Measurements from ENCODE around the gene ITGA11. TPM values are rescaled to one million over a fixed set of nuclear protein-coding genes. Genes with fewer than 3 reads are reported as not detected.

ITGA11 gene
- total and polyA plus RNA-seq, 2 of the 13 experiments (the other 11 are each of a cell fraction or from before 2014, with no cell fraction given), result not detected

DNA sequence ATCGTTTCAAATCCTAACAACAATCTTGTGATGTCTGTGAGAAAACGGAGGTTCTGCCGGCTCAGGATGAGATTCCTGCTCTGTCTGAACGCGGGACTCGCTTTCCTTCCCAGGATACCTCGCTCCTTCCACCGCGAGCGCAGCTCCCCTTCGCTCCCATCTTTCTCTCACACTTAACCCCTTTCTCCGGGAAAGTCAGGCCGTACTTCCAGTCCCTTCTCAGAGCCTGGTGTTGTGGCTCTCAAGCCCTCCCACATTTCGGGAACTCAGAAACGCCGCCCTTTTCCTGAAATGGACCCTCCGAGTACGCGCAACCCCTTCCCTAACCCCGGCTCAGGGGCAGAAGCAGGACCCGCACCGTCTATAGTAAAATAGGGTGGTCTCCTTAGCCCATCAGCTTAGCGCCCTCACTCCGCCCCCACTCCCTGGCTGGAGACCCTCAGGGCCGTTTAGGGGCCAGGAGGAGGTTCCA lies 154.8 kb downstream of the ITGA11 start:
- ChIA-PET CTCF (ENCODE audit: low intra/inter-chr PET ratio, low total read pairs) (interaction anchor here (1.5 kb wide), 1 partner anchor 29 kb away, joined by 5 read pairs; no protein-coding TSS in a partner anchor), POLR2A (interaction anchor here (0.7 to 3.1 kb wide), 19 partner anchors 8 to 541 kb away, joined by 3 to 51 read pairs (median 5); partner anchors contain the start of gene CLN6)
- Histone ChIP-seq H3K79me2 (ENCODE audit: insufficient read depth, low read length) (peaks cover 41% of the 10 kb centered on the region), H4K20me1 (ENCODE audit: insufficient read depth, low read length) (peaks cover 32% of the 10 kb centered on the region), H3K9me3 (ENCODE audit: low read length) (no peaks in the 10 kb centered on the region), H3K4me3 (replicated peaks in 1 of 3; ENCODE audit: insufficient read depth in 1 of 3, low read depth in 2 of 3, low read length in 3 of 3) (peak overlapping the region; percentile 92 to 99 (median 98)), H3K4me1 (ENCODE audit: insufficient read depth, low read length) (peaks cover 78% of the 10 kb centered on the region), H3K9ac (ENCODE audit: insufficient read depth, low read depth, low read length) (peak overlapping the region; percentile 93), H3K27me3 (ENCODE audit: control insufficient read depth in 1 of 2, insufficient read depth in 2 of 2, low read length in 2 of 2) (no peaks in the 10 kb centered on the region; a peak in 1 of 5 replicates), H3K36me3 (replicated peaks in 1 of 2; ENCODE audit: control insufficient read depth in 1 of 2, insufficient read depth in 2 of 2, low read length in 2 of 2) (no peaks in the 10 kb centered on the region), H3K4me2 (ENCODE audit: low read depth, low read length) (peak overlapping the region; percentile 97), H2AFZ (ENCODE audit: low read length) (peak overlapping the region; percentile 79), H3K27ac (ENCODE audit: extremely low read length, insufficient read depth, low read length) (peak overlapping the region; percentile 97)
- in situ Hi-C loops (cut with HindIII; ENCODE audit: extremely low pct_ligation_motif_present, low pct_unique_long_range_greater_than_20kb), result no loop called here
- 1% methylated on average over 24 of the region's 25 CpGs for WGBS (ENCODE audit: low lambda C conversion rate)
- BruUV-seq (replicated peaks), result no TSS peak
- no peak for DNase-seq (ENCODE audit: low spot score)
- peak; percentile 21 for FAIRE-seq
- intact Hi-C loops (cut with micrococcal nuclease; ENCODE audit: unreplicated experiment), result loop anchor here (5.0 kb wide), 1 partner anchor 45 kb away; no protein-coding TSS in a partner anchor
- ATAC-seq, result peak; percentile 46
- no peak for TF ChIP-seq KDM5B (CRISPR knock-in tag; IDR thresholded peaks at IDR 0.05; ENCODE audit: borderline replicate concordance)
- TF ChIP-seq ZNF337 (CRISPR knock-in tag; IDR thresholded peaks at IDR 0.05; ENCODE audit: borderline replicate concordance, low read depth), result 0 out of 2 replicates have a peak, but pooled peaks have one; percentile 2
- TF ChIP-seq ZBTB7A (CRISPR knock-in tag; IDR thresholded peaks at IDR 0.05), result peak; percentile 73
- TF ChIP-seq, protein P1, sequence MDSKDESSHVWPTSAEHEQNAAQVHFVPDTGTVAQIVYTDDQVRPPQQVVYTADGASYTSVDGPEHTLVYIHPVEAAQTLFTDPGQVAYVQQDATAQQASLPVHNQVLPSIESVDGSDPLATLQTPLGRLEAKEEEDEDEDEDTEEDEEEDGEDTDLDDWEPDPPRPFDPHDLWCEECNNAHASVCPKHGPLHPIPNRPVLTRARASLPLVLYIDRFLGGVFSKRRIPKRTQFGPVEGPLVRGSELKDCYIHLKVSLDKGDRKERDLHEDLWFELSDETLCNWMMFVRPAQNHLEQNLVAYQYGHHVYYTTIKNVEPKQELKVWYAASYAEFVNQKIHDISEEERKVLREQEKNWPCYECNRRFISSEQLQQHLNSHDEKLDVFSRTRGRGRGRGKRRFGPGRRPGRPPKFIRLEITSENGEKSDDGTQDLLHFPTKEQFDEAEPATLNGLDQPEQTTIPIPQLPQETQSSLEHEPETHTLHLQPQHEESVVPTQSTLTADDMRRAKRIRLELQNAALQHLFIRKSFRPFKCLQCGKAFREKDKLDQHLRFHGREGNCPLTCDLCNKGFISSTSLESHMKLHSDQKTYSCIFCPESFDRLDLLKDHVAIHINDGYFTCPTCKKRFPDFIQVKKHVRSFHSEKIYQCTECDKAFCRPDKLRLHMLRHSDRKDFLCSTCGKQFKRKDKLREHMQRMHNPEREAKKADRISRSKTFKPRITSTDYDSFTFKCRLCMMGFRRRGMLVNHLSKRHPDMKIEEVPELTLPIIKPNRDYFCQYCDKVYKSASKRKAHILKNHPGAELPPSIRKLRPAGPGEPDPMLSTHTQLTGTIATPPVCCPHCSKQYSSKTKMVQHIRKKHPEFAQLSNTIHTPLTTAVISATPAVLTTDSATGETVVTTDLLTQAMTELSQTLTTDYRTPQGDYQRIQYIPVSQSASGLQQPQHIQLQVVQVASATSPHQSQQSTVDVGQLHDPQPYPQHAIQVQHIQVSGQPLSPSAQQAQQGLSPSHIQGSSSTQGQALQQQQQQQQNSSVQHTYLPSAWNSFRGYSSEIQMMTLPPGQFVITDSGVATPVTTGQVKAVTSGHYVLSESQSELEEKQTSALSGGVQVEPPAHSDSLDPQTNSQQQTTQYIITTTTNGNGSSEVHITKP (CRISPR knock-in tag; IDR thresholded peaks at IDR 0.05; ENCODE audit: low read depth), result no peak
- TF ChIP-seq, protein P2, sequence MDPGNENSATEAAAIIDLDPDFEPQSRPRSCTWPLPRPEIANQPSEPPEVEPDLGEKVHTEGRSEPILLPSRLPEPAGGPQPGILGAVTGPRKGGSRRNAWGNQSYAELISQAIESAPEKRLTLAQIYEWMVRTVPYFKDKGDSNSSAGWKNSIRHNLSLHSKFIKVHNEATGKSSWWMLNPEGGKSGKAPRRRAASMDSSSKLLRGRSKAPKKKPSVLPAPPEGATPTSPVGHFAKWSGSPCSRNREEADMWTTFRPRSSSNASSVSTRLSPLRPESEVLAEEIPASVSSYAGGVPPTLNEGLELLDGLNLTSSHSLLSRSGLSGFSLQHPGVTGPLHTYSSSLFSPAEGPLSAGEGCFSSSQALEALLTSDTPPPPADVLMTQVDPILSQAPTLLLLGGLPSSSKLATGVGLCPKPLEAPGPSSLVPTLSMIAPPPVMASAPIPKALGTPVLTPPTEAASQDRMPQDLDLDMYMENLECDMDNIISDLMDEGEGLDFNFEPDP (CRISPR knock-in tag; conservative IDR thresholded peaks at IDR 0.05), result 0 out of 2 replicates have a peak, but pooled peaks have one; percentile 21
- TF ChIP-seq ZNF430 (CRISPR knock-in tag; IDR thresholded peaks at IDR 0.05), result peak; percentile 28; the same call in 1 of the 2 replicates
- TF ChIP-seq GPN1 (CRISPR knock-in tag; IDR thresholded peaks at IDR 0.05; ENCODE audit: borderline replicate concordance), result no peak
- TF ChIP-seq CREB3 (CRISPR knock-in tag; IDR thresholded peaks at IDR 0.05), result no peak
- TF ChIP-seq SATB2 (CRISPR knock-in tag; IDR thresholded peaks at IDR 0.05), result 0 out of 2 replicates have a peak, but pooled peaks have one; percentile 18
- TF ChIP-seq EED (CRISPR knock-in tag; IDR thresholded peaks at IDR 0.05), result no peak
- peak; percentile 71; the same call in 1 of the 2 replicates for TF ChIP-seq ZNF766 (CRISPR knock-in tag; IDR thresholded peaks at IDR 0.05; ENCODE audit: borderline replicate concordance)
- 0 out of 2 replicates have a peak, but pooled peaks have one; percentile 9 for TF ChIP-seq ONECUT2 (CRISPR knock-in tag; IDR thresholded peaks at IDR 0.05)
- 0 out of 2 replicates have a peak, but pooled peaks have one; percentile 78 for TF ChIP-seq ZNF180 (CRISPR knock-in tag; IDR thresholded peaks at IDR 0.05; ENCODE audit: borderline replicate concordance, low read depth)
- peak; percentile 22 for TF ChIP-seq ZEB1 (IDR thresholded peaks at IDR 0.05; ENCODE audit: insufficient replicate concordance, low read depth)
- TF ChIP-seq ETV6 (CRISPR knock-in tag; conservative IDR thresholded peaks at IDR 0.05), result 0 out of 2 replicates have a peak, but pooled peaks have one; percentile 3
- TF ChIP-seq SSRP1 (CRISPR knock-in tag; IDR thresholded peaks at IDR 0.05), result peak; percentile 57; the same call in 1 of the 2 replicates
- TF ChIP-seq HIVEP1 (CRISPR knock-in tag; IDR thresholded peaks at IDR 0.05), result 0 out of 2 replicates have a peak, but pooled peaks have one; percentile 67
- TF ChIP-seq KLF9 (CRISPR knock-in tag; IDR thresholded peaks at IDR 0.05; ENCODE audit: low read depth), result no peak
- TF ChIP-seq TEAD2 (CRISPR knock-in tag; IDR thresholded peaks at IDR 0.05), result 0 out of 2 replicates have a peak, but pooled peaks have one; percentile 80
